Dedifferentiated amniotic fluid mesenchymal stem cell (primary cell): Measurements from ENCODE around the gene TCFL5.

ENCODE experiments used
- DNase-seq: peaks from one replicate; pipeline ENCODE4 v3.0.0-alpha.2; 2016; ENCODE audit errors: extremely low spot score

Gene TCFL5

GRCh38 chr20:62812907-62813200 lies 48.8 kb downstream of the TCFL5 start:
- DNase-seq, result no peak

GRCh38 chr20:62812181-62812906 lies 49.3 kb downstream of the TCFL5 start:
- DNase-seq, result no peak

- DNase-seq, result no peak
These were observed 49.9 kb downstream of the TCFL5 start for GRCh38 chr20:62811720-62812119.

- no peak for DNase-seq
These were observed 50.3 kb downstream of the TCFL5 start for GRCh38 chr20:62811320-62811719.

DNA sequence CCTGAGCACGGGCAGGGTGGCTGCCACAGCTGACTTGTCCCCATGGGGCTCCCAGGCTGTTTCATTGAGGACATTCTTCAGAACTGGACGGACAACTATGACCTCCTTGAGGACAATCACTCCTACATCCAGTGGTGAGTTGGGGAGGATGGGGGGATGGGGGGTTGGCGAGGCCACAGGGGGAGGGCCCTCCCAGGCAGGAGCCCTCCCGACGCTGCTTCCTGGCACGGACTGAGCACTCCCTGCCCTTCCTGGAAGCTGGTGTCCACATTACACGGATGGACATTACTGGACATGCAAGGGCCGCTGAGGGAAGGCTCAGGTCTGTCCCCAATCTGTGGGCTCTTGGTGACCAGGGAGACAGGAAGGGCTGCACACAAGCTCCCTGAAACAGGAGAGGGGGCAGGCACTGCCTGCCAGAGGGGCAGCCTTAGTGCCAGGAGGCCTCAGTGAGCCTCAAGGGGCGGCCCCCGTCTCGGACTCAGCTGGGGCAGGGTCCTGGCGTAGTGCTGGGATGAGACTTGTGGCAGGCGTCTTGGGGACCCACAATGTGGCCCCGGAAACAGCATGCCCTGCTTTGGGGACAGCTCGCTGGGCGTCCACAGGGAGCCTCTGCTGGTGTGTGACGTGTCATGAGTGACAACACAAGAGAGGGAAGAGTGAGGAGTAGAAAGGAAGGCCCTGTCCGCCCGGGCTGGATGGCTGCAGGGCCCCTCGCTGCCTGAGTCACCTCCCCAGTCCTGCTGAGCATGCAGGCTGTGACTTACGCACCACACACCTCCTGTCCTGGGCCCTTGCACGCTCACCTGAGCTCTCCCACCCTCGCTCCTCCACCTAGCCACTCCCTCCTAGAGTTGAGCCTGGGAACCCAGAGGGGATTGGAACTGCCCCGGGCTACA lies 51.8 kb downstream of the TCFL5 start:
- no peak for DNase-seq

DNA sequence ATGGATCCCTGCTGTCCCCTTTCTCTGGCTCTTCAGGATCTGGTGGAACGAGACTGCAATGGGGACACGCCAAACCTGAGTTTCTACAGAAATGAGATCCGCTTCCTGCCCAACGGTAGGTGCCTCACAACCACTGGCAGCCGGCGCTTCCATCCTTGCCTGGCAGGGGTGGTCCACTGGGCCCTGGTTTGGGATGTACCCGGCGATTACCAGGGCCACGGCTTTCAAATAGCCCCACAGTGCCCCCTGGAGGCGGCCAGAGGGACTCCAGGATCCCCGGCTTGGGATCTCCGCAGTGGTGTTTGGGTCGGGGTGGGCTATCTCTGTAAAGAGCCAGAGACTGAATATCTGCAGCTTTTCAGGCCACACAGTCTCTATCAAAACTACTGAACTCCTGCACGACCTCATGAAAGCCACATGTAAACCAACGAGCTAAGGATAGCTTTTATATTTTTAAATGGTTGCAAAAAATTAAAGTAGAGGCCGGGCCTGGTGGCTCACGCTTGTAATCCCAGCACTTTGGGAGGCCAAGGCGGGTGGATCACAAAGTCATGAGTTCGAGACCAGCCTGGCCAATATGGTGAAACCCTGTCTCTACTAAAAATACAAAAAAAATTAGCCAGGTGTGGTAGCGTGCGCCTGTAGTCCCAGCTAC lies 53.3 kb downstream of the TCFL5 start:
- DNase-seq, result peak; percentile 36

GRCh38 chr20:62807444-62808210 lies 54.0 kb downstream of the TCFL5 start:
- no peak for DNase-seq

DNA sequence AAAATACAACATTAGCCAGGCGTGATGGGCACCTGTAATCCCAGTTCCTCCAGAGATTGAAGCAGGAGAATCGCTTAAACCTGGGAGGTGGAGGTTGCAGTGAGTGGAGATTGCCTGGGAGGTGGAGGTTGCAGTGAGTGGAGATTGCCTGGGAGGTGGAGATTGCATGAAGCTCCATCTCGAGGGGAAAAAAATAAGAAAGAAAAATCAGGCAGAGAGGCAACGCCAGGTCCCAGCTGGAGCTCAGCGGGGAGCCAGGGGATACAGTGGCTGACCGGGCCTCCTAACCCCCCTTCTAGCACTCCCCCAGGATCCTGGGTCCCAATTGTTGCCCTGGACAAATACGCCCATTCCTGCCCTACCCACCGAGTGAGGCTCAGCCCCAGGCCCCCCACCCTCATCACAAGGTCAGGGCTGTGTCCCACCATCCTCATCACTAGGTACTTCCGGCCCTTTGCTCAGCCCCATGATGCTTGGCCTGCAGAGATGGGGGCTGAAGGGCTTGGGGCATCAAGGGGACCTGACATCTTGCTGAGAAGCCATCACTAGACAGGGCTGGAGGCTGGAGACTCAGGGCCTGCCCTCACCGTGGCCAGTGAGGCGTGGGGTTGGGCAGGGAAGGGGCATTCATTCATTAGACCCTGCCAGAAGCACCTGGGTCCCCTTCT lies 55.1 kb downstream of the TCFL5 start:
- DNase-seq, result no peak

DNA sequence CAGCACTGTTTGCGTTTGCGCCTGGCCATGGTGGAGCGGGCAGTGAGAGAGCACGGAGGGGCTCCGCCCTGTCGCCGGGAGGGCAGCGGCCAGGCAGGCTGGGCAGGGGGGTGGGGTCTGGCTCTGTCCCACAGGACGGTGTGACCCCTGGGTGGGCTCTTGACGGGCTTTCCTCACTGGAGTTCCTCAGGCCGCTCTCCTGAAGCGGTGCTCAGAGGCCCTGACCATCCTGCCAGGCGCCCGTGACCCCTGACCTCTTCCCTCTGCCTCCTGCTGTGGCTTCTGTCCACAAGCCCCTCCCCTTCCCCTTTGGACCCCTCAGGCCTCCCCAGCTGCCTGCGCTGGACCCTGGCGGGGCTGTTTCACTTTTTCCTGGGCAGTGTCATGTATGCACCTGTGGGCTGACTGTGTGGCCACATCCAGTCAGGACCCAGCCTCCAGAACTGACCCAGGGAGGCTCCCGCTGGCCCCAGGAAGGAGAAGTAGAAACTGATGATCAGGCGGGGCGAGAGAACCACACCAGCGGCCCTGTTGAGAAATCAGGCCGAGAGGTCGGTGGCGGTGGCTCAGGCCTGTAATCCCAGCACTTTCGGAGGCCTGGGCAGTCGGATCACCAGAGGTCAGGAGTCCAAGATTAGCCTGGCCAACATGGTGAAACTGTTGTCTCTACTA lies 55.8 kb downstream of the TCFL5 start:
- no peak for DNase-seq

DNA sequence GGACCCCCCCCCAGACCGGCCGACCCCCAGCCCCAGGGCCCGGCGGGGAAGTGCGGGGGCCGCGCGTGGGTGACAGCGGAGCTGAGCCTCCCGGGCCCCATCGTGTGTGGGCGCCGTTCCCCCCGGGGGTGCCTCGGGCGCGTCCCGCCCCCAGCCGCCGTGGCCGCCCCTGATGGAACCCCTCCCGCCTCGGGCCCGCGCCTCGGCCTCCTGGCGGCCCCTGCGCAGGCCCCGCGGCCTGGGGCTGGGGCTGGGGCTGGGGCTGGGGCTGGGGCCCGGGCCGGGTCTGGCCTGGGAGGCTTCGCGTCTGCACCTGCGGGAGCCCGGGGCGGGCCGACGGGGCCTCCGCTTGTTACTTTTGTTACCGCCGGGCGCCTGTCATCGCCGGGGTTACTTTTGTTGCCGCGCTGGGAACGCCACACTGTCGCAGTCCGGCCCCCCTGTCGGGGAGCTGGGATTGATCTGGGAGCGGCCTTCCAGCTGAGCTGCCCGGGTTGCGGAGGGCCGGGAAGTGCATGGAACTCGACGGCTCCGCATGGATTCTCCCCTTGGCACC lies 56.4 kb downstream of the TCFL5 start:
- no peak for DNase-seq

DNA sequence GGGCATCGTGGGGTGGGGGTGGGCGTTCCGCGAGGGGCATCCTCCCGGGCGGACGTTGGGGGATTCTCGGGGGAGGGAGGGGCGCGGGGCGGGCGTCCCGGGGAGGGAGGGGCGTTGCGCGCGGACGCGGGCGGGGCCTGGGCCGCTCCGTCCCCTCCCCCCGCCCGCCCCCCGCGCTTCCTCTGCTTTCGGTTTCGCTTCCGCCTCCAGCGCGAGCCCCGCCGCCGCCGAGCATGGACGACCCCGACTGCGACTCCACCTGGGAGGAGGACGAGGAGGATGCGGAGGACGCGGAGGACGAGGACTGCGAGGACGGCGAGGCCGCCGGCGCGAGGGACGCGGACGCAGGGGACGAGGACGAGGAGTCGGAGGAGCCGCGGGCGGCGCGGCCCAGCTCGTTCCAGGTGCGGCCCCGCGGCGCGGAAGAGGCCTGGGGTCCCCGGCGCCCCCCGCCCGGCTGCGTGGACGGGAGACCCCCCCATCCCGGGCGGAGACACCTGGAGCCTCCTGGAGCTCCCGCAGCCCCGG lies 56.9 kb downstream of the TCFL5 start, which contains the start of gene OGFR:
TSS of gene OGFR (plus strand) at position 209 of the 528 bp plus-strand sequence. CDS start at position 234, 25 bp downstream.
- DNase-seq, result peak; percentile 24

DNA sequence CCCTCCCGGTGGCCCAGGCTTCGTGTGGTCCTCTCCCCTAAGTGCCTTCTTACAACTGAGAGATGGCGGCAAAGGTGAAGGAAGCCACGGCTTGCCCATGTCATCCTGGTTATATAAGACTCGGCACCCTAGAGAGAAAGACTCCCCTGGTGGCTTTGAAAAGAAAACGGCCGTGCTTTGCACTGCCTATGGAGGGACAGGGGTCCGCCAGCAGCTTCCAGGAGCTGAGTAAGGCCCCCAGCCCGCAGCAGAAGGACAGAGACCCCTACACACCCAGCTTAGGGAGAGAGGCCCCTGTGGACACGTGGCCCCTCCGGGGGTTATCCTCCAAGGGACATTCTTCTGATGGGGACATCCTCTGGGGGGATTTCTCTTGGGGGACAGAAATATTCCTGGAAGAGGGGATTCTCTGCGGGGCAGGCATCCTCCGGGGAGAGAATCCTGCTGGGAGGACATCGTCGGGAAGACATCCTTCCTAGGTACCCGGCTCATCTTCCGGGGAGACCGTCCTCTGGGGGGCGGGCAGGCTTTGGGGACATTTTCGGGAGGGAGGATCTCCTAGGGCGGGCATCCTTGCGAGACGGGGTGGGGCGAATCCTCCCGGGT lies 57.5 kb downstream of the TCFL5 start:
- no peak for DNase-seq

- DNase-seq, result no peak
These were observed 59.5 kb downstream of the TCFL5 start for GRCh38 chr20:62802026-62802712.

DNA sequence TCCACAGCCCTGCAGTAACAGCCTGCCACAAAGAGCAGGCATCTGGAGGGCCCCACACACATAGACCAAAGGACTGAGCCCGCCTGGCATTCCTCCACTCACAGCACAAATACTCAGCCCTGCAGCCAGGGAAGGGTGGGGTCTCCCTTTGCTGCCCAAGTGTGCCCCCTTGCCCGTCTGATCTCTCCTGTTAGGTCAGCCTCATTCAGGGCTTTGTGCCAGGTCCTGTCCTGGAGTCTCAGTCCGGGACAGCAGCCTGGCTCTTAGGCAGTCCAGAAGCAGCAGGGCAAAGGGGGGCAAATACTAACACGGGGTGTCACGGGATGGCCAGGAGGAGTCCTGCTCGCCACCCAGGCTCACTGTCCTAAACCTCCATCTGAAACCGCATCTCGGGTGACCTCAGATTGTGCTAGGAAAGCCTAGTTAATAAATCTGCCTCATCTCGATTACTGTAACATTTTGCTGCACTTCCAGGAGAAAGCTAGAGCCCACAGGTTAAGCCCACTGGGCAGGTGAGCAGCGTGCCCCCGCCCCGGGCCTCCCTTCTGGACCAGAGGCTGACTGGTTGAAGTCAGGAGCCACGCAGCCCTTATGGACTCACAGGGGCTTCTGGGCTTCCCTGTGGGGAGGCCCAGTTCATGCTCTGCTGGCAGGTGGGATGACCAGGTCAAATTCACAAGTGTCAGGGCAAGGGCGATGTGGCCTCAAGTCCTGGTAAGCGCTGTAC lies 60.2 kb downstream of the TCFL5 start:
- DNase-seq, result no peak

GRCh38 chr20:62800314-62801259 lies 61.0 kb downstream of the TCFL5 start:
- DNase-seq, result no peak

- no peak for DNase-seq
These were observed 61.7 kb downstream of the TCFL5 start for GRCh38 chr20:62799873-62800272.

GRCh38 chr20:62799459-62799858 lies 62.2 kb downstream of the TCFL5 start:
- no peak for DNase-seq
